GM21515 (cell line): ENCODE results near the gene DCAF15.

Experiments used
- ATAC-seq: cut with Tn5 transposase; IDR thresholded peaks from one replicate; pipeline ENCODE4 v1.9.1; 2021; ENCODE audit not compliant: unreplicated experiment

DCAF15 gene

DNA sequence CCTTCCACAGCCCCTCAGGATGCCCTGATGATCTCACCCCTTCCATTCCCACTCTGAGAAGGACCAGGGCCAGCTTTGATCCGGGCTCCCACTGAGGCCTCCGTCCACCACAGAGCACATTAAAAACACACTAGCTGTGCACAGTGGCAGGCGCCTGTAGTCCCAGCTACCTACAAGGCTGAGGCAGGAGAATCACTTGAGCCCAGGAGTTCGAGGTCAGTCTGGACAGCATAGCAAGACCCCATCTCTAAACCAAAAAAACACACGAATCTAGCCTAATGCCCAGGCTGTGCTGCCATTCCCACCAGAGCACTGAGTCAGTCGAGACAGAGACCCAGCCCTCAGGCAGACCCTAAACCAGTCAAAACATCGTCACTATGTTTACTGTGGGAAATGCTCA is 39.7 kb downstream of the DCAF15 start:
- ATAC-seq = no peak

DNA sequence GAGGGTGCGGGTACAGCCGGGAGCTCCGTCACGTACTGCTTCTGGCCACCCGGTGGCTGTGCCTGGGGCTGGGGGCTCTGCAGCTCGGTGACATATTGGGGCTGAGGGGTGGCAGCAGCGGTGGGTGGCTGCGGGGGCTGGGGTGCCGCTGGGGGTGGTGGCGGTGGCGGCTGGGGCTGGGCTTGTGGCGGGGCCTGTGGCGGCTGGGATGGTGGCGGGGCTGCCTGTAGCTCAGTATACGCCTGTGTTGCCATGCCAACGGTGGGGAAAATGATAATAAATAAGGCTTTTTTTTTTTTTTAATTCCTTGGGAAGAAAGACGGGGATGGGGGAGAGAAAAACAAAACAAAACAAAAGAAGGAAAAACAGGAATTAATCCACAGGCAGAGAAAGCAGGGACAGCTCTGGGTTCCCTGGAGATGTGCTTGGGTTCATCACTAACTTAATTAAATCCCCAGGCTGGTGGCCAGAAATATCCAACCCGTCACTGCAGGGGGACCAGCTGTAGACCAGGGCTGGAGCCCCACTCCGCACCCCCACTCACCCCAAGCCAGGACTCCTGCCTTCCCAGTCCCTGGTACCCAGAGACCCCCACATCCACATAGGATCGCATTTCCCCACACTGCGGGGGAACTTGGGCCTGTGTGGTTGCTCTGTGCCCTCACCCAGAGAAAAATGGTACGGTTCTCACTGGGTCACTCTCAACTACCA is 41.4 kb downstream of the DCAF15 start:
- no peak for ATAC-seq

DNA sequence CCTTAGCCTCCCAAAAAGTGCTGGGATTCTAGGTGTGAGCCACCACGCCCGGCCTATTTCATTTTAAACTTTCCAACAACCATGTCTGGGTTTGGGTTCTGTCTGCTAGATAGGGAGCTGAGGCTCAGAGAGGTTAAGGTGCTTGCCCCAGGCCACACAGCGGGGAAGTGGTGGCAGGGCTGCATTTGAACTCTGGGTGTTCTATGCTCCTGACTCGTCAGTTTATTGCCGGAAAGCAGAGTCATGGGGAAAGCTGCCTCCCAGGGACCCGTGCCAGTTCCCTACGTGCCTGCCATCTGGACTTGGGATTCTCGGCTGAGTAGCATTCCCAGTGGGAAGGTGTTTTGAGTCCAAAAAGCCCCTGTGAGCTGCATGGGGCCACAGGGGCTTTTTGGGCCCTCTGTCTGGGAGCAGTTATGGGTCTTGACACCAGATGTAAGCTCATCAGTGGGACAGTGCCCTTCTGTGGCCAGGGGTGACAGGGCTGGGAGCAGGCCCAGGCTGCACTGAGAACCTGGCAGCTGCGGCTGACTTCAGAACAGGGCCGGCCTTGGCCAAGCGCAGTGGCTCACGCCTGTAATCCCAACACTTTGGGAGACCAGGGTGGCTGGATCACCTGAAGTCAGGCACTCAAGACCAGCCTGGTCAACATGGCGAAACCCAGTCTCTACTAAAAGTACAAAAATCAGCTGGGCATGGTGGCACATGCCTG is 42.9 kb downstream of the DCAF15 start:
- no peak for ATAC-seq

DNA sequence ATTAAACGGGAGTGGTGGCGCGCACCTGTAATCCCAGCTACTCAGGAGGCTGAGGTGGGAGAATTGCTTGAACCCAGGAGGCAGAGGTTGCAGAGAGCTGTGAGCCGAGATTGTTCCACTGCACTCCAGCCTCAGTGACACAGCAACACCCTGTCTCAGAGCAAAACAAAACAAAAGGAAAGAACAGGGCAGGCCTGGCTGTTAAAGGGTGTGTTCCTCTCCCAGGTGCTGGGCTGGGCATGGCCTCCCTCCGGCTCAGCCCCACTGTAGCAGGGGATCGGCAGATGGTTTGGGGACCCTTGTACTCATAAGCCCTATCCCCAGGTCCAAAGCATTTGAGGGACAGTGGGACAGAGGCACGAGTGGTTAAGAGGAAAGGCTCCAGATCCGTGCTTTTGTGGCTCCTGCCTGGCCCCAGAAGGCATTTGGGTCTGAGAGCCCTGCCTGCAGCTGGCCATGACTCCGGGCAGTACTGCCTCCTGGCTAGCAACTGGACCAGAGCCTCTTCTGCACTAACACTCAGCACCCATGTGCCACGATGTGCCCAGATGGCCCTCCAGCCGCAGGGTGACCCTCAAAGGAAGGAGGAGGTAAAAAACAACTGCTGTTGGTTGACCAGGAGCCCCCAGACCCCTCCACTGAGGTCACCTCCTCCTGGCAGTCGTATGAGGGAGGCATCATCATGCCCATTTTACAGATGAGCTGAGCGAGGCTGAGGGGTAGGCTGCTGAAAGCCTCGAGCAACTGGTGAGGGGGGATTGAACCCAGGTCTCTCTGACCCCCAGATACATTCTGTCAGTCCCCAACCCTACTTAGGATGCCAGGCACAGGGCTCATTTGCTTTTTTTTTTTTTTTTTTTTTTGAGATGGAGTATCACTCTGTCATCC is 43.8 kb downstream of the DCAF15 start:
- no peak for ATAC-seq

DNA sequence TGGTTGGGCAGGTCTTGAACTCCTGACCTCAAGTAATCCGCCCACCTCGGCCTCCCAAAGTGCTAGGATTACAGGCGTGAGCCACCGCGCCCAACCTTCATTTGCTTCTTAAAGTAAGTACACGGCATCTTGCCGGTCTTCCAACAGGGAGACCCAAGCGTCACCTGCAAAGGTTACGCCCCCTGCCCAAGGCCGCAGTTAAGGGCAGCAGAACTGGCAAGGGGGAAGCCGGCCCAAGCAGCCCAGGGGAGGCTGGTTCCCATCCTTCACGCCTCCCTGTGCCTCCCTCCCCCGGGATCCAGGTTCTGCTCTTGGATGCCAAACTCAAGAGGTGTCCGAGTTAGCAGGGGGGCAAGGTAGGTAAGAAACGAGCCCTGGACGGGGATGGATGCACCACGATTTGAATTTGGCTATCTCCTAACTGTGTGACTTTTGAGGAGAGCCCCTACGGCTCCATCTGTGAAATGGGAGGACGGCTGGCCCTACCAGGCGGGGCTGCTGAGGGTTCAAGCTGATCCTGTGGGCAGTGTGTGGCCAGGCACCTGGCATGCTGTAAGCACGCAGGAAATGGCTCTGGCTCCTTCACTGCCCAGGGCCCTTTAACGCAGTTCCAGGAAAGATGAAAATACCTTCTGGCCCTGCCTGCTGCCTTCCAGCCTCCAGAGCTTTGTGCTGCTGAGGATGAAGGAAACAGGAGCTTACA is 44.8 kb downstream of the DCAF15 start:
- ATAC-seq = no peak

DNA sequence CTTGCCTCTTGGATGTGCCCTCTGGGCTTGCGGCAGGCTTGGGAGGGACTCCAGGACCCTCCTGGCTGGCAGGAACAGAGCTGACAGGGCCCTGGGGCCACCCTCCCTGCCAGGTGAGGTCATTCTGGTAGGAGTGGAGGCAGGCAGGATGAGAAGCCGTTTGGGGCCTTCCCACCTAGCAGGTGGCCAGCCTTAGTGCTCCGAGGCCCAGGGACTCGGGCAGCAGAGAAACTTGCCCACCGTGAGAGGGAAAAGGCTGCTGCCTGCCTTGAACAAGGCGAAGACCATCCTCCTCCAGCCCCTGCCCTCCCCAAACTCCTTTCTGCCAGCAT is 45.3 kb downstream of the DCAF15 start:
- no peak for ATAC-seq

DNA sequence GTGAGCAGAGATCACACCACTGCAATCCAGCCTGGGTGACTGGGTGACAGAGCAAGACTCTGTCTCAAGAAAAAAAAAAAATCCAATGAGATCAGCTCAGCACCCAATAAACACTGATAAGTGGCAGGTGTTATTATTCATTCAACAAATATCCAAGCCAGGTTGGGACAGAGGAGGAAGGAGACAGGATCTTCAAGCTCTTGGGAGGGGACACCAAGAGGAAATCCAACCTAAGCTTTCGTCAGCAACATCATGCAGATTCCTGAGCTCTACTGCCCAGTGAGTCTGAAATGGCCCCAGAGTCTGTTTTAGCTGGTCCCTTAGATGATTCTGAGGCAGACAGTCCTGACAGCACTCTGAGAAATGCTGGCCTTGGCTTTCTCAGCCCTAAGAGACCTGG is 46.1 kb downstream of the DCAF15 start:
- no peak for ATAC-seq

DNA sequence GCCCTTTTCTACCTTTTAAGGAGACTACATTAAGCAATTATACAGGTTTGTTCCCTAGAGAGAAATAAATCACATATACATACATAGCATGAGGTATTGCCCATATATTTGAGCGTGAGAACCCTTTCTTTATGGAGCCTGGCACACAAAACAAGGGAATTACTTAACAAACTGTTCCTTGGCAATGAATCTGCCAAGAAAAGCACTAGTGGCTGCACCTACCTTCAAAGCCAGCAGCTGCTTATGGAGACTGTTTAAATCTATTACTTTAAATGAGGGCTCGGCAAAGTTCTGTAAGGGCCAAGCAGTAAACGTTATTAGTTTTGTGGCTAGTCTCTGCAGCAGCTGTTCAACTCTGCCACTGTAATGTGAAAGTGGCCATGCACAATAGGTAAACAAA is 46.8 kb downstream of the DCAF15 start:
- no peak for ATAC-seq

DNA sequence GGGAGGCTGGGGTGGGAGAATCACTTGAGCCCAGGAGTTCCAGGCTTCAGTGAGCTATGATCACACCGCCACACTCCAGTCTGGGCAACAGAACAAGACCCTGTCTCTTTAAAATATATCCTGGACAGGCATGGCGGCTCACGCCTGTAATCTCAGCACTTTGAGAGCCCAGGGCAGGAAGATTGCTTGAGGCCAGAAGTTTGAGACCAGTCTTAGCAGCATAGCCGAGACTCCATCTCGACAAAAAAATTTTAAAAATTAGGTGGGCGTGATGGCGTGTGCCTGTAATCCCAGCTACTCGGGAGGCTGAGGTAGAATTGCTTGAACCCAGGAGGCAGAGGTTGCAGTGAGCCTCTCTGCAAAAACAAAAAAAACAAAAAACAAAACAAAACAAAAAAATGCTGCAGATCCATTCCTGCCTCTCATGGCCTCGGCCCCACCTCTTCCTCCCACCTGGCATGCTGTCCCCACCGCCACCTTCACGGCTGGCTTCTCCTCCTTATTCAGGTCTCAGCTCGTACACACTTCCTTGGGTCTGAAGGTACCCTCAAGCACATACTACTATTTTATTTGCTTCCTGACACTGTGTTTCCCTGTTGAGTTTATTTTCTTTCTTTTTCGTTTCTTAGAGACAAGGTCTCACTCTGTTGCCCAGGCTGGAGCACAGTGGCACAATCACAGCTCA is 48.5 kb downstream of the DCAF15 start:
- ATAC-seq = no peak

DNA sequence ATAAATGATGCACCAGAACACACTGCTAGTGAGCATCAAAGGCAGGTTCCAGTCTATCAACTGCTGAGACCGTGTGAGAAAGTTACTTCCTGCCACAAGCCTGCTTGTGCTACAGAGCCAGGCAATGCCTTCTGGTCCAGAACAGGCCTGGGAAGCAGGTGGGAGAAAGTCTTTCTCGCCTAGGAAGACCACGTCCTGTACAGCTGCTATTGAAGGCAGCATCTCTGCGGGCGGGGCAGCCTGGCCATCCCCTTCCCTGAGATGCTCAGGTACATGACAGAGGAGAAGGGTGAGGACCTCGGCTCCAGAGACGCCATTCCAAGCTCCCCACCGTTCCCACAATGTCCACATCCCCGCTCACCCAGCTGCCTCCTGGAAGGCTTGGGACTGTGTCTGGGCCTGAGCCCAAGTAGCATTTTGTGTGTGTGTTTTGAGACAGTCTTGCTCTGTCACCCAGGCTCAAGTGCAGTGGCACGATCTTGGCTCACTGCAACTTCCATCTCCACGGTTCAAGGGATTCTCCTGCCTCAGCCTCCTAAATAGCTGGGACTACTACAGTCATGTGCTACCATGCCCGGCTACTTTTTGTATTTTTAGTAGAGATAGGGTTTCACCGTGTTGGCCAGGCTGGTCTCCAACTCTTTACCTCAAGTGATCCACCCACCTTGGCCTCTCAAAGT is 50.4 kb downstream of the DCAF15 start:
- ATAC-seq = no peak

DNA sequence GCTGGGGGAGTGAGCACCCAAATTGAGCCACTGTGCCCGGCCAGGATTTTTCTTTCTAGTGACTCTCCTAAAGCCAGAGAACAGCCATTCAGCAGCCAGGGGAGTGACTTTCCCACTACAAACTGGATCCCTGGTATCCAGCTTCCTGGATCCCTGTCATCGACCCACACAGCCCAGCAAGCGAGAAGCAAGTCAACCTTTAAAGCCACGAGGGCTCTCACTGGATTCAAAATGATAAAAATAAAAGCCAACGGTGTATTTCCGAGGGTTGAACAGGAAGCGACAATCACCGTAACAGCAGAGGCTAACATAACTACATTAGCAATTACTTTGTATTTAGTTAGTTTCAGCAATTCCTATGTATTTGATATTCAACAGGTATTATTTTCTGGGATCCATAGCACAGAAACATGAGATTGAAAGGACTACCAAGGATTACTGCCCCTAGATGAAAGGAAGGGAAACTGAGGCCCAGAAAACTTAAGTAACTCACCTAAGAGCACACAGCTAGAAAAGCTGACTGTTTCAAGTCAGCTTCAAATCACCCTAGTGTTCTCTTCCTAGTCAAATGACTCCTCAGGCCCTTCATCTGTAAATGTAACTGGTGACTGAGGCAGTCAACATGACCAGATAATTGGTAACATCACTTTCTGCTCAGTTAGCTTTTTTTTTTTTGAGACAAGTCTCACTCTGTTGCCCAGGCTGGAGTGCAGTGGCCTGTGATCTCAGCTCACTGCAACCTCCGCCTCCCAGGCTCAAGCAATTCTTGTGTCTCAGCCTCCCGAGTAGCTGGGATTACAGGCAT is 51.1 kb downstream of the DCAF15 start:
- ATAC-seq = no peak

DNA sequence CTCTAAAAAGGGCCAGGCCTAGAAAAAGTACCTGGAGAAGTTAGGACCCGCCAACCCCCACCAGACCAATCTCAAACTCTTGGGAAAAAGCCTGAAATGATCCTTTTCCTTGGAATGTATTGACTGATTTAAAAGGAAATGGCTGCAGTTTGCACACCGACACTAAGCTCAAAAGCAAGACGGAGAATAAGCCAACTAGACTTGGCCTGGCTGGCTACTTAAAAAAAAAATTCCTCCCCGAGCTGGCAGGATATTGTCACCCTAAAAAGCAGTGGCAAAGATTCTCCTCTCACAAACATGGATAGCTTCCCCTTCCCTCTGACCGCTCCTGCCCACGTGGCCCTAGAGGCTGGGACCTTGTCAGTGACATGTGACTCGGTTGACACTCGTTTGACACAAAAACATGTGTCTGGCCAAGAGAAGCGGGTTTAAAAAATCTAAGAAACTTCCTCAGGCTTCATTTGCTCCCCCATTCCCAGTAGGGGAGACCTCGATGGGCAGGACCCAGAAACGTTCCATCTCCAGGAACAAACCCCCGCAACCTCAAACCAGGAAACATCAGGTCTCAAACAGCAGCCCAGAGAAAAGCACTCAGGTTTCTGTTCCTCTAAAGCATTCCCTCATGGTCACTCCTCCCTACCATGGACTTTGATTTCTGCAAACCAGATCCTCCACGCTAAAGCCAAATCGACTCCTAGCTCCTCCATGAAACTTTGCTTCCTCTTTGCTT is 52.5 kb downstream of the DCAF15 start:
- no peak for ATAC-seq

DNA sequence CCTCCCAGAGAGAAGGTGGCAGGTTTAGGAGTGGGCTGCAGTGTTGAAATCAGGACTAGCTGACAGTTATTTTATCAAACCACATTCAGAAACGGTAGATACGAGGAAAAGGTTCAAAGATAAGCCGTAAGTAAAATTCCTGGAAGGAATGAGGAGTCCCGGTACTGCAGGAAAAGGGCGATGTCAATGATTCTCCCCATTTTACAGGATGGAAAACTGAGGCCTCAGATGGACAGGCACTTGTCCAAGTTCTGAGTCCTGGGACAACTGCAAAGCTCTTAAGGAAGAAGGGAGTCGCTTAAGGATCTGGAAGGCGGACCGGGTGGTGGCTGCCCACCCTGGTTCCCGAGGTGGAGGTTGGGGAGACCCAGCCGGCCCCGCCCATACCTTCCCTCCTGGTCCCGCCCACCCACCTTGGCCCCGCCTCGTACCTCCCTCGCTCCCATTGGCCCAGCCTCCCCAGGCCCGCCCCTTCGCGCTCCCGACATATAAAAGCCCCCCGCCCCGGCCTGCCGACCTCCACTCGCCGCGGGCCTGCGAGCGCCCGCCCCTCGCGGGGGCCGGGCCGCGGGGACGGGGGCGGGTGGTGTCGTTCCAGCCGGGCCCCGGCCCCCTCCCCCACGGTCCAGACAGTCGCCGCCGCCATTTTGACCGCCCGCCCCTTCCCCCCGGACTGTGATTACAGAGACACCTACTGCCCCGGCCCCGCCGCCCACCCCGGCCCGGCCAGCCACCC is 53.2 kb downstream of the DCAF15 start:
- peak; percentile 34 for ATAC-seq

DNA sequence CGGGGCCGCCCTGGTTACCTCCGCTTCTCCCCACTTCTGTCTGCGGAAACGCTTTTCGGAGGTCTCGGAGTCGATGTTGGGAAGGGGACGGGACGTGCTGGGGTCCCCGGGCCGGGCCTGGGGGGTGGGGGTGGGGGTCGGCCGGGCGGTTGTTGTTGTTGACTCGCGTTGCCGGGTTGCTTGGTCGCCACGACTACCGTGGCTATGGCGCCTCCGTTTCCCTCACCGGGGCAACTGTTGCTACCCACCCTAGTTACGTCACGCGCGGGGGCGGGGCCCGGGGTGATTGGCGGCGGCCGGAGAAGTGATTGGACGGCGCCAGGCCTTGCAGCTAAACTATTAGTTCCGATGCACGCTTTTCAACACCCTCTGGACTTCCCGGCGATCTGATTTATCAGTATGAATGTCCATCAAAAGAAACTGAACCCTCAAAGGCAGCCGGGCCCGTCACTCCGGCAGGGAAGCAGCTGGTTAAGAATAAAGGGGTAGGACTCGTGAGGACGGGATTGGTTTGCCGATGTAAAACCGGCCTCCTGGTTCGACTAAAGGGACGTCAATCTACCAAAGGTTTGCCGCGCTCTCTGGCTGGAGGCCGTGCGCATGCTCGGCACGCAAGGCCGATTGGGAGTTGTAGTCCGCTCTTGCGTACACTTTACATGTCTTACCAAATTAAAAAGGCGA is 53.9 kb downstream of the DCAF15 start, which contains the start of gene RFX1:
RFX1 (minus strand) TSS at position 236 of the 681 bp plus-strand sequence. CDS start 12,477 bp downstream, outside the sequence.
- ATAC-seq = peak; percentile 69

DNA sequence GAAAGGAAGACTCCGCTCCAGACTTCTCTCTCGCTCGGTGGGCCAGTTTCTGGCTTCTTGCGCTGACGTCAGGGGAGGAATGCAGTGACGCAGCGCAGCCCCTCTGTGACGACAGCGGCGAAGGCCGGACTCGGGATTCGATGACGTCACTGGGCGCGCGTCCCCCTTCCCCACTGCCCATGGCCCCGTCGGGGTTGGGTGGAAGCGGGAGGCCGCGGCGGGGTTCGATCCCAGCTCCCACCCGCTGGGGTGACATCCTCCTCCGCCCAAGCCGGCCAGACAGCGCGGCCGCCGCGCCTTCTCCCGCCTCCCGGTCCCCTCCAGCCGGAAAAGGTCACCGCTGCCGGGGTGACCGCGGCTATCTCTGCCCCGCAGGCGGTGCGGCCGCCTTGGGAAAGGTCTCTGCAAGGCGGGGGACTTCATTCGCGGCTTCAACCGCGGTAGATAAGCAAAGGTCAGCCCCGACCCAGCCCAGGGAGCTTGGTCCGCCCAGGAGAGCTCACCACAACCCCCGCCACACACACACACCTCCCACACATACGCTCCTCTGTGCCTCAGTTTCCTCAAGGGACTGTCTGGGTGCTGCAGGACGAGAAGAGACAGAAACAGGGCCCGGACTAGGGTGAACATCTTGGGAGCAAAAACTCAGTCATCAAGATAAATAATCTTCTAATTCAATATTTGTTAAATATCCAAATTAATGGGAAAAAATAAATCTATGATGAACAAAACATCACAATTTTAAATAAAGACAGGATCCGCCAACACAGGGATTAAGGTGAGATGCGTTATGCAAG is 54.7 kb downstream of the DCAF15 start:
- ATAC-seq = no peak
